ENCODE results near the gene SEZ6L.

Gene SEZ6L

DNA sequence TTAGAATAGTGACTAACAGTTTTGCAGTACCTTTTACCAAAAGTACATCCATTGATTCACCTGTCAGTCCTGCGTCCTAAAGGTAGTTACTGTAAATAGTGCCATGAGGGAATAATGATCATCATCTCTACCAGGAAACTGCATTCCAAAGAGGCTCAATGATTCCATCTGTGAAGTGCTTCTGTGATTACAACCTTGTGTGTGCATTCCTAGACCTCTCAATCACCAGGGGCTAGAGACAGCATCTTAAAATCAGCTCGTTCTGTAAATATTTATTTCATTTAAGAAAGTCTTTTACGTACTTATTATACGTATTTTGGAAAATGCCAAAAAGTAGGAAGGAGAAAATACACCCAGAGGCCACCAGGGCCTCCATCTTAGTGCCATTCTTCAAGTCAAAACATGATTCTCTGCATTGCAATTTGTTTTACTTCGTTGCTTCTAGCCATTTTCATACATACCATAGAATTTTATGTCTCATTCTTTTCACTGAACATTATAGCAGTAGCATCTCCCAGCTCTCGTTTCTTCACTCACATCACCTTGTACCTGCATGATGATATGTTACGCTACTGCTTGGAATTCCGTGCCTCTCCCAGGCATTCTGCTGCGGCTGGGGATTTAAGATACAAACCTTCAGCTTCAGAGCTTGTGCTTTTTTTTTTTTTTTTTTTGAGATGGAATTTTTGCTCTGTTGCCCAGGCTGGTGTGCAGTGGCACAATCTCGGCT is 117.0 kb downstream of the SEZ6L start:
- TF ChIP-seq, protein P1, sequence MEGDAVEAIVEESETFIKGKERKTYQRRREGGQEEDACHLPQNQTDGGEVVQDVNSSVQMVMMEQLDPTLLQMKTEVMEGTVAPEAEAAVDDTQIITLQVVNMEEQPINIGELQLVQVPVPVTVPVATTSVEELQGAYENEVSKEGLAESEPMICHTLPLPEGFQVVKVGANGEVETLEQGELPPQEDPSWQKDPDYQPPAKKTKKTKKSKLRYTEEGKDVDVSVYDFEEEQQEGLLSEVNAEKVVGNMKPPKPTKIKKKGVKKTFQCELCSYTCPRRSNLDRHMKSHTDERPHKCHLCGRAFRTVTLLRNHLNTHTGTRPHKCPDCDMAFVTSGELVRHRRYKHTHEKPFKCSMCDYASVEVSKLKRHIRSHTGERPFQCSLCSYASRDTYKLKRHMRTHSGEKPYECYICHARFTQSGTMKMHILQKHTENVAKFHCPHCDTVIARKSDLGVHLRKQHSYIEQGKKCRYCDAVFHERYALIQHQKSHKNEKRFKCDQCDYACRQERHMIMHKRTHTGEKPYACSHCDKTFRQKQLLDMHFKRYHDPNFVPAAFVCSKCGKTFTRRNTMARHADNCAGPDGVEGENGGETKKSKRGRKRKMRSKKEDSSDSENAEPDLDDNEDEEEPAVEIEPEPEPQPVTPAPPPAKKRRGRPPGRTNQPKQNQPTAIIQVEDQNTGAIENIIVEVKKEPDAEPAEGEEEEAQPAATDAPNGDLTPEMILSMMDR (IDR thresholded peaks at IDR 0.05; ENCODE audit: control insufficient read depth, extremely low read depth, insufficient read depth), result no peak
- no peak for DNase-seq (ENCODE audit: low read depth)
- H3K4me3 ChIP-seq (ENCODE audit: low read depth, low read length), result no peak overlapping the region

DNA sequence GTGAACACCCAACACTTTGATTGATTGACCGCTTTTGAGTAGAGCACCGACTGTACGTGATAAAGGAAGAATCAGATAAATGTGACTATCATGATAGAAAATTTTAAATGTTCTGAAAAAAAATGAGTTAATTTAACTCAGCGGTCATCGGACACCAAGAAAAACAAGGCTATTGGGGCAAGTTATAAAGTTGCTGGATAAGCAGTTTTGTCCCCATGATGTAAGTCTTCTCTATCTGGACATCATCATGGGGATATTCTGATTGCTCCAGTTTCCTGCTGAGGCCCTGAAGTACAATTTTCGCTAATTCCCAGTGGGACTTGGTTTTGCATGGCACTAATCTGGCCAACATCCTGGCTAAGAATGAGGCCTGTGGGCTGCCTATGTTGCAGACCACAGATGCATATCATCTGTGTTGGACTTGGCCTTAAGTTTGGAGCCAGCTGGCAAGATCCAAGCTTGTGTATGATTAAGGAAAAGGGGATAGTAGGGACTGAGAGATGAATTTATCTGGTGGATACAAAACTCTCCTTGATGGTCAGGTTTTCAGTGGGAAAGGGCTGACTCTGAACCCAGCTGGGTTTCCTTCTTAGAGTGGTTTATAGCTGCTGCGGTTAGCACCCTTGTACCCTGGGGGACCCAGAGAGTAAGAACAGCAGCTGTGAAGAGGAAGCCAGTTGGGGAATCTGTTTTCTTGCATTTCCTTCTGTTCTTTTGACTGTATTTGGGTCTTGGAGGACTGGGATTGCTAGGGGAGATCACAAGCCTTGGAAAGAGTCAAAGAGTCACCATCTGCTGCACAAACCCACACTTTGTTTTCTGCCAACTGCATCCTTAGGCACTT is 118.3 kb downstream of the SEZ6L start:
- H3K4me3 ChIP-seq (ENCODE audit: low read depth, low read length), result no peak overlapping the region
- DNase-seq (ENCODE audit: low read depth), result no peak
- TF ChIP-seq, protein P1 (IDR thresholded peaks at IDR 0.05; ENCODE audit: control insufficient read depth, extremely low read depth, insufficient read depth), result no peak

DNA sequence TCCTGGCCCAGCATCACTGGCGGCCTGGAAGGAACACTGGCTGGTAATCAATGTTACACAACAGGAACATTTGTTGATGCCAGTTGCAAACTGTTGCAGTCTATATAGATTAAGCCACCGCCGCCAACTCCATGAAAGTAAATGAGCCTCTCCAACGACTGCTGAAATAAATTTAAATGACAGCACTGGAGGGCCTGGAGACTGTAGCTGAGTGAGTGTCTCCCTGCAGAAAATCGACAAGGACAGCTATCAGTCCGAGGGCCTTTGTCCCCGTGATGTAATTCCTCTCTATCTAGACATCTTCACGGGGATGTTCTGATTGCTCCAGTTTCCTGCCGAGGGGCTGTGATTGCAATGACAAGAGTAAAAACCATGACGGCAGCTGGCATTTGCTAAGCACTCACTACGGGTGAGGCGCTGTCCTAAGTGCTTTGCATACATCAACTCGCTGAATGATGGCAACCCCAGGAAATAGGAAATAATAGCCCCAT is 120.4 kb downstream of the SEZ6L start:
- DNase-seq (ENCODE audit: low read depth), result no peak
- TF ChIP-seq, protein P1 (IDR thresholded peaks at IDR 0.05; ENCODE audit: control insufficient read depth, extremely low read depth, insufficient read depth), result no peak
- no peak overlapping the region for H3K4me3 ChIP-seq (ENCODE audit: low read depth, low read length)

DNA sequence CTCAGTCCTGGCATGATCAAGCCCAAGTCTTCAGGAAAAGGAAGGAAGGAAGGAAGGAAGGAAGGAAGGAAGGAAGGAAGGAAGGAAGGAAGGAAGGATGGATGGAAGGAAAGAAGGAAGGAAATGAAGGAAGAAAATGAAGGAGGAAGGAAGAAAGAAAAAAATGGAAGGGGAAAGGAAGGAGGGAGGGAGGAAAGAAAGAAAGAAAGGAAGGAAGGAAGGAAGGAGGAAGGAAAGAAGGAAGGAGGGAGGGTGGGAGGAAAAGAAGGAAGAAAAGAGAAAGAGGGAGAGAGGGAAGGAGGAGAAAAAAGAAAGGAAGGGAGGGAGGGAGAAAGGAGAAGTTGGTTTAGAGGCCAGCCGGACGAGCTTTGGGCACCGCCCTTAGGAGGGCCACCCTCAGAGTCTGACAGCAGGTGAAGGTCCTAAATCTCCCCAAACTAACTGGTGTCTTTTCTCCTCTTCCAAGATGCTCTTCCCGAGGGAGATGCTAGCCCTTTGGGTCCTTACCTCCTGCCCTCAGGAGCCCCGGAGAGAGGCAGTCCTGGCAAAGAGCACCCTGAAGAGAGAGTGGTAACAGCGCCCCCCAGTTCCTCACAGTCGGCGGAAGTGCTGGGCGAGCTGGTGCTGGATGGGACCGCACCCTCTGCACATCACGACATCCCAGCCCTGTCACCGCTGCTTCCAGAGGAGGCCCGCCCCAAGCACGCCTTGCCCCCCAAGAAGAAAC is 122.8 kb downstream of the SEZ6L start:
- H3K4me3 ChIP-seq (ENCODE audit: low read depth, low read length), result no peak overlapping the region
- TF ChIP-seq, protein P1 (IDR thresholded peaks at IDR 0.05; ENCODE audit: control insufficient read depth, extremely low read depth, insufficient read depth), result no peak
- no peak for DNase-seq (ENCODE audit: low read depth)

DNA sequence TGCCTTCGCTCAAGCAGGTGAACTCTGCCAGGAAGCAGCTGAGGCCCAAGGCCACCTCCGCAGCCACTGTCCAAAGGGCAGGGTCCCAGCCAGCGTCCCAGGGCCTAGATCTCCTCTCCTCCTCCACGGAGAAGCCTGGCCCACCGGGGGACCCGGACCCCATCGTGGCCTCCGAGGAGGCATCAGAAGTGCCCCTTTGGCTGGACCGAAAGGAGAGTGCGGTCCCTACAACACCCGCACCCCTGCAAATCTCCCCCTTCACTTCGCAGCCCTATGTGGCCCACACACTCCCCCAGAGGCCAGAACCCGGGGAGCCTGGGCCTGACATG is 123.4 kb downstream of the SEZ6L start:
- TF ChIP-seq, protein P1 (IDR thresholded peaks at IDR 0.05; ENCODE audit: control insufficient read depth, extremely low read depth, insufficient read depth), result no peak
- no peak for DNase-seq (ENCODE audit: low read depth)
- no peak overlapping the region for H3K4me3 ChIP-seq (ENCODE audit: low read depth, low read length)

DNA sequence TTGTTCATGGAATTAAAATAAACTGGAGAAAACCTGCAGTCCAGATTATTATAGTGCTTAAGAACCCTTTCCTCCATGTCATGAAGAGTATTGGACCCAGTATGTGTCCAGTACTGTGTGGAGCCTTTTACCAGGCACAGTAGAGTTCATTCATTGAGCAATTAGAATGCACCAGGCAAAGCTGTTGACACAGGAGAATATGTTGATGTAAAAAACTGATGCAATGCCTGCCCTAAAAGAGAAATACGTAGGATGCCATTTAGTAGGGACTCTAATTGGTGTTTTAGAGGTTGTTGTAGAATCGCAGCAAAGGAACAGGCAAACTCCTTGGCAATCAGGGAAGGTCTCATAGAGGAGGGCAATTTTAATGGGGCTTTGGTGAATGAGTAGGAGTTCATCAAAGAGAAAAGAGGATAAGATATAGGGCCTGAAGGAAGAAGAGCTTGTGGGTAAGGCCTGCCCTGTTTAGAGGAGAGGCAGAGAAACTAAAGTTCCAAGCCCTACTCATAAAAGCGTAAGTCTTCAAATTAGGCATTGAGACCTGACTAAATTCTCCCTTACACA is 126.4 kb downstream of the SEZ6L start:
- TF ChIP-seq, protein P1 (IDR thresholded peaks at IDR 0.05; ENCODE audit: control insufficient read depth, extremely low read depth, insufficient read depth), result no peak
- H3K4me3 ChIP-seq (ENCODE audit: low read depth, low read length), result no peak overlapping the region
- no peak for DNase-seq (ENCODE audit: low read depth)
